H9 (cell line): ENCODE data around the gene KAZALD1. TPM values are rescaled to one million over a fixed set of nuclear protein-coding genes. Genes with fewer than 3 reads are reported as not detected.

Experiments used
- DNase-seq: peaks from one replicate; pipeline ENCODE4 v3.0.0-alpha.2; 2017
- H2AFZ ChIP-seq: one replicate; pipeline ENCODE4 v1.6.1; 2013; ENCODE audit warnings: mild to moderate bottlenecking, low read length, control low read depth, moderate library complexity
- H2AK5ac ChIP-seq: 2 replicates; pipeline ENCODE4 v1.6.1; 2013; ENCODE audit warnings: low read length, control low read depth, mixed read lengths; ENCODE audit not compliant: insufficient read length
- H2BK120ac ChIP-seq: one replicate; pipeline ENCODE4 v1.6.1; 2013; ENCODE audit warnings: low read depth, mild to moderate bottlenecking, low read length, control low read depth, inconsistent platforms; ENCODE audit not compliant: poor library complexity, severe bottlenecking
- H2BK12ac ChIP-seq: 2 replicates; pipeline ENCODE4 v1.6.1; 2013; ENCODE audit warnings: low read length, control low read depth, mixed read lengths, low read depth; ENCODE audit not compliant: insufficient read length
- H2BK15ac ChIP-seq: 2 replicates; pipeline ENCODE4 v1.6.1; 2013; ENCODE audit warnings: low read depth, low read length, control low read depth
- H2BK20ac ChIP-seq: one replicate; pipeline ENCODE4 v1.6.1; 2013; ENCODE audit warnings: low read depth, mild to moderate bottlenecking, low read length, control low read depth, inconsistent platforms; ENCODE audit not compliant: poor library complexity, severe bottlenecking
- H2BK5ac ChIP-seq: 2 replicates; pipeline ENCODE4 v1.6.1; 2013; ENCODE audit warnings: low read length, control low read depth, mixed read lengths; ENCODE audit not compliant: insufficient read length
- H3K14ac ChIP-seq: 2 replicates; pipeline ENCODE4 v1.6.1; 2013; ENCODE audit warnings: low read length, control low read depth; ENCODE audit not compliant: insufficient read depth
- H3K18ac ChIP-seq: 2 replicates; pipeline ENCODE4 v1.6.1; 2013; ENCODE audit warnings: low read depth, mild to moderate bottlenecking, mixed read lengths, low read length, control low read depth; ENCODE audit not compliant: insufficient read length
- H3K23ac ChIP-seq: 2 replicates; pipeline ENCODE4 v1.6.1; 2013; ENCODE audit warnings: low read length, control low read depth, mixed read lengths, low read depth; ENCODE audit not compliant: insufficient read length
- H3K23me2 ChIP-seq: 2 replicates; pipeline ENCODE4 v1.6.1; 2013; ENCODE audit warnings: low read depth, mild to moderate bottlenecking, mixed read lengths, low read length, control low read depth; ENCODE audit not compliant: insufficient read length, poor library complexity, severe bottlenecking
- H3K27ac ChIP-seq: 2 replicates; pipeline ENCODE4 v1.5.1; 2013; ENCODE audit warnings: low read length, control low read depth, mixed read lengths, low read depth; ENCODE audit not compliant: insufficient read length
- H3K27me3 ChIP-seq: 2 replicates; pipeline ENCODE4 v1.6.1; 2013; ENCODE audit warnings: low read length, control low read depth, inconsistent platforms; ENCODE audit not compliant: insufficient read depth
- H3K4ac ChIP-seq: 2 replicates; pipeline ENCODE4 v1.6.1; 2013; ENCODE audit warnings: low read depth, mild to moderate bottlenecking, control low read depth, inconsistent platforms, low read length, moderate library complexity
- H3K4me1 ChIP-seq: 2 replicates; pipeline ENCODE4 v1.6.1; 2013; ENCODE audit warnings: low read length, control low read depth, inconsistent platforms; ENCODE audit not compliant: insufficient read depth
- H3K4me2 ChIP-seq: 2 replicates; pipeline ENCODE4 v1.6.1; 2013; ENCODE audit warnings: low read length, control low read depth, mixed read lengths; ENCODE audit not compliant: insufficient read length, insufficient read depth
- H3K56ac ChIP-seq: 2 replicates; pipeline ENCODE4 v1.6.1; 2013; ENCODE audit warnings: low read depth, mild to moderate bottlenecking, mixed read lengths, low read length, control low read depth; ENCODE audit not compliant: insufficient read length
- H3K79me1 ChIP-seq: 2 replicates; pipeline ENCODE4 v1.6.1; 2013; ENCODE audit warnings: low read depth, mild to moderate bottlenecking, moderate library complexity, low read length, control low read depth, inconsistent platforms; ENCODE audit not compliant: insufficient read depth, poor library complexity, severe bottlenecking
- H3K79me2 ChIP-seq: 2 replicates; pipeline ENCODE4 v1.6.1; 2013; ENCODE audit warnings: low read length, control low read depth, inconsistent platforms; ENCODE audit not compliant: insufficient read depth
- H3K9ac ChIP-seq: 2 replicates; pipeline ENCODE4 v1.6.1; 2013; ENCODE audit warnings: low read length, control low read depth, mixed read lengths; ENCODE audit not compliant: insufficient read length; ENCODE audit errors: extremely low read depth
- H3K9me3 ChIP-seq: one replicate; pipeline ENCODE4 v1.6.1; 2013; ENCODE audit warnings: low read depth, low read length, inconsistent platforms; ENCODE audit not compliant: control insufficient read depth
- H3T11ph ChIP-seq: one replicate; pipeline ENCODE4 v1.6.1; 2013; ENCODE audit warnings: mild to moderate bottlenecking, low read length, control low read depth, inconsistent platforms
- H4K20me1 ChIP-seq: one replicate; pipeline ENCODE4 v1.6.1; 2013; ENCODE audit not compliant: control insufficient read depth, insufficient read length, insufficient read depth
- H4K5ac ChIP-seq: 2 replicates; pipeline ENCODE4 v1.6.1; 2013; ENCODE audit warnings: low read depth, mild to moderate bottlenecking, mixed read lengths, low read length, control low read depth; ENCODE audit not compliant: insufficient read length
- H4K8ac ChIP-seq: replicated peaks from 2 replicates; pipeline ENCODE4 v1.6.1; 2013; ENCODE audit warnings: low read length, control low read depth, mixed read lengths, low read depth; ENCODE audit not compliant: insufficient read length
- H4K91ac ChIP-seq: 2 replicates; pipeline ENCODE4 v1.6.1; 2013; ENCODE audit warnings: low read depth, mild to moderate bottlenecking, moderate library complexity, mixed read lengths, low read length, control low read depth; ENCODE audit not compliant: insufficient read length
- H3K27ac Mint-ChIP-seq, 3 experiments: 2 replicates in 2 of 3; 3 replicates in 1 of 3; pipeline ENCODE4 v1.8.0; 2020 to 2021; ENCODE audit warnings: mixed read lengths in 3 of 3, mild to moderate bottlenecking in 1 of 3, moderate library complexity in 1 of 3
- H3K27me3 Mint-ChIP-seq: 2 replicates; pipeline ENCODE4 v1.8.0; 2021; ENCODE audit warnings: low read depth, mild to moderate bottlenecking, moderate library complexity, mixed read lengths
- H3K36me3 Mint-ChIP-seq, 3 experiments: 2 replicates in 2 of 3; 3 replicates in 1 of 3; pipeline ENCODE4 v1.8.0; 2020 to 2021; ENCODE audit warnings: low read depth in 3 of 3, mixed read lengths in 3 of 3; ENCODE audit not compliant: insufficient read depth in 1 of 3
- H3K4me1 Mint-ChIP-seq, 2 experiments: 2 replicates each; pipeline ENCODE4 v1.8.0; 2020; ENCODE audit warnings: mixed read lengths in 2 of 2
- H3K4me3 Mint-ChIP-seq, 2 experiments: 2 replicates in 1 of 2; 3 replicates in 1 of 2; pipeline ENCODE4 v1.8.0; 2020 to 2021; ENCODE audit warnings: mild to moderate bottlenecking in 2 of 2, mixed read lengths in 2 of 2, moderate library complexity in 1 of 2
- H3K9me3 Mint-ChIP-seq, 2 experiments: 2 replicates in 1 of 2; 3 replicates in 1 of 2; pipeline ENCODE4 v1.8.0; 2020; ENCODE audit warnings: mild to moderate bottlenecking in 2 of 2, mixed read lengths in 2 of 2, moderate library complexity in 1 of 2
- WGBS: extraction: QIAGEN DNeasy Blood & Tissue Kit; methylation state at CpG from one replicate; pipeline ENCODE4 v1.1.7; 2013; ENCODE audit warnings: missing lambda C conversion rate, low lambda C conversion rate, mixed read lengths; ENCODE audit not compliant: insufficient read length; ENCODE audit errors: extremely low coverage; 5-methylcytosine and 5-hydroxymethylcytosine counted together
- total RNA-seq: library from RNA; stranded (reverse); gene quantifications from 2 replicates; pipeline ENCODE4 v1.2.1, GENCODE V29; 2021
- TF ChIP-seq, protein P1 (sequence below): fragments of 200-600 bp; sonication (generic); conservative IDR thresholded peaks from 3 replicates; pipeline ENCODE4 v1.8.0; 2021; ENCODE audit warnings: antibody characterized with exemption, mild to moderate bottlenecking

Gene KAZALD1
- total RNA-seq, 1 experiment from 2014 or later: 2.9 TPM

DNA sequence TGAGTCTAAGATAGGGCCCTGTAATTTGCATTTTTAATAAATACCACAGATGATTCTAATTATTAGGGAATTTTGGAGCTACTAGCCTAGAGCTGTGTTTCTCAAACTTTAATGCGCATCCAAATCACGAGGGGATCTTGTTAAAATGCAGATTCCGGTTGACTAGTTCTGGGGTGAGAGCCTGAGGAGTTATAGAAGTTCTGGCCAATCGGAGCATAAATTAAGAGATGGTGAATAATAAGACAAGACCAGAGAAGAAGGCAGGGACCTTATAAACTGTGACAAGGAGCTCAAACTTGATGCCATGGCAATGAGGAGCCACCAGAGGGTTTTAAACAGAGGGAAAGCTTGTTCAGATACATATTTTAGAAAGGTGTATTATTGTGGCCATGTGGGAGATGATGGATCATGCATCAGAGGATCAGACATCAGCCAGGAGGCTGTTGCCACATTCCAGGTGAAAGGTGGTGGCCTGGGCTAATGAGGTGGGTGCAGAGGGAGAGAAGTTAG lies 39.6 kb downstream of the KAZALD1 start:
- Histone ChIP-seq H3K4me1 (no peaks in the 10 kb centered on the region), H2AK5ac (no peak overlapping the region), H3K27me3 (peaks cover 3% of the 10 kb centered on the region), H3K79me2 (no peaks in the 10 kb centered on the region), H4K20me1 (no peaks in the 10 kb centered on the region), H3T11ph (no peak overlapping the region), H3K79me1 (no peaks in the 10 kb centered on the region), H3K9me3 (no peaks in the 10 kb centered on the region), H2BK5ac (no peak overlapping the region), H4K5ac (no peak overlapping the region), H3K4me2 (no peak overlapping the region), H3K23ac (no peak overlapping the region), H2AFZ (no peak overlapping the region), H3K27ac (no peak overlapping the region), H3K23me2 (no peaks in the 10 kb centered on the region), H3K56ac (no peak overlapping the region), H3K18ac (no peak overlapping the region), H3K14ac (no peak overlapping the region), H2BK120ac (no peak overlapping the region), H2BK20ac (no peak overlapping the region), H2BK12ac (no peak overlapping the region), H2BK15ac (no peak overlapping the region), H3K9ac (no peak overlapping the region), H3K4ac (no peak overlapping the region), H4K91ac (no peak overlapping the region), H4K8ac (no peak overlapping the region)
- Mint-ChIP-seq H3K4me3 (no peak overlapping the region), H3K27me3 (peaks cover 83% of the 10 kb centered on the region), H3K9me3 (no peaks in the 10 kb centered on the region), H3K4me1 (0 out of 4 replicates have a peak, but pooled peaks cover 0 to 3% of the 10 kb centered on the region in 2 experiments), H3K36me3 (no peaks in the 10 kb centered on the region), H3K27ac (no peak overlapping the region)
- DNase-seq: no peak
- TF ChIP-seq, protein P1, sequence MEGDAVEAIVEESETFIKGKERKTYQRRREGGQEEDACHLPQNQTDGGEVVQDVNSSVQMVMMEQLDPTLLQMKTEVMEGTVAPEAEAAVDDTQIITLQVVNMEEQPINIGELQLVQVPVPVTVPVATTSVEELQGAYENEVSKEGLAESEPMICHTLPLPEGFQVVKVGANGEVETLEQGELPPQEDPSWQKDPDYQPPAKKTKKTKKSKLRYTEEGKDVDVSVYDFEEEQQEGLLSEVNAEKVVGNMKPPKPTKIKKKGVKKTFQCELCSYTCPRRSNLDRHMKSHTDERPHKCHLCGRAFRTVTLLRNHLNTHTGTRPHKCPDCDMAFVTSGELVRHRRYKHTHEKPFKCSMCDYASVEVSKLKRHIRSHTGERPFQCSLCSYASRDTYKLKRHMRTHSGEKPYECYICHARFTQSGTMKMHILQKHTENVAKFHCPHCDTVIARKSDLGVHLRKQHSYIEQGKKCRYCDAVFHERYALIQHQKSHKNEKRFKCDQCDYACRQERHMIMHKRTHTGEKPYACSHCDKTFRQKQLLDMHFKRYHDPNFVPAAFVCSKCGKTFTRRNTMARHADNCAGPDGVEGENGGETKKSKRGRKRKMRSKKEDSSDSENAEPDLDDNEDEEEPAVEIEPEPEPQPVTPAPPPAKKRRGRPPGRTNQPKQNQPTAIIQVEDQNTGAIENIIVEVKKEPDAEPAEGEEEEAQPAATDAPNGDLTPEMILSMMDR: no peak
- no CpG with 5 or more reads among the region's 4 CpGs for WGBS
